IMR-90 (cell line): ENCODE results near the gene BPTF. TPM values are rescaled to one million over a fixed set of nuclear protein-coding genes. Genes with fewer than 3 reads are reported as not detected.

Source experiments
- ATAC-seq: fragments of 200-7000 bp; cut with Tn5 transposase; 2 replicates; pipeline ENCODE4 v1.9.1; 2020; ENCODE audit warnings: low read depth, mild to moderate bottlenecking, moderate library complexity
- BruUV-seq: library from RNA; stranded (reverse); fragments of 400-500 nt; replicated peaks from 2 replicates; lab custom pipeline; 2021; lab: Mats Ljungman, UMichigan
- CTCF ChIA-PET: fragments of 300-600 bp; formaldehyde crosslinking; extraction: SDS; loops from one replicate; lab custom pipeline; 2021; ENCODE audit warnings: antibody characterized with exemption; lab: Yijun Ruan, JAX
- POLR2A ChIA-PET: fragments of 300-600 bp; sonication (Branson Sonifier 250); formaldehyde crosslinking; loops from one replicate; lab custom pipeline; 2022; ENCODE audit warnings: antibody characterized with exemption; ENCODE audit not compliant: unreplicated experiment; lab: Charles Lee
- DNase-seq: peaks from one replicate; pipeline ENCODE4 v3.0.0; 2013
- H2AFZ ChIP-seq: replicated peaks from 2 replicates; pipeline ENCODE3; 2013; ENCODE audit warnings: low read length, mild to moderate bottlenecking; ENCODE audit not compliant: poor library complexity
- H2AK5ac ChIP-seq: 2 replicates; pipeline ENCODE4 v1.6.1; 2013; ENCODE audit warnings: low read depth, low read length, inconsistent platforms
- H2AK9ac ChIP-seq: replicated peaks from 2 replicates; pipeline ENCODE3; 2013; ENCODE audit warnings: mild to moderate bottlenecking, low read depth, low read length, moderate library complexity; ENCODE audit not compliant: poor library complexity
- H2BK120ac ChIP-seq: 2 replicates; pipeline ENCODE4 v1.6.1; 2013; ENCODE audit warnings: low read depth, low read length, inconsistent platforms
- H2BK15ac ChIP-seq: 3 replicates; pipeline ENCODE4 v1.6.1; 2013; ENCODE audit warnings: low read depth, low read length, inconsistent platforms
- H2BK20ac ChIP-seq: 2 replicates; pipeline ENCODE4 v1.6.1; 2013; ENCODE audit warnings: low read depth, mild to moderate bottlenecking, inconsistent platforms, low read length, moderate library complexity
- H2BK5ac ChIP-seq: 2 replicates; pipeline ENCODE4 v1.6.1; 2013; ENCODE audit warnings: mild to moderate bottlenecking, low read depth, low read length, inconsistent platforms; ENCODE audit not compliant: poor library complexity, severe bottlenecking
- H3K14ac ChIP-seq: replicated peaks from 2 replicates; pipeline ENCODE4 v1.6.1; 2013; ENCODE audit warnings: low read depth, low read length, inconsistent platforms
- H3K18ac ChIP-seq: 2 replicates; pipeline ENCODE4 v1.6.1; 2013; ENCODE audit warnings: low read depth, low read length, control low read depth
- H3K23ac ChIP-seq: 2 replicates; pipeline ENCODE4 v1.6.1; 2013; ENCODE audit warnings: low read depth, low read length, inconsistent platforms
- H3K27ac ChIP-seq: 2 replicates; pipeline ENCODE4 v1.5.1; 2013; ENCODE audit warnings: mild to moderate bottlenecking, control low read depth, low read length; ENCODE audit not compliant: insufficient read depth
- H3K27me3 ChIP-seq: 2 replicates; pipeline ENCODE4 v1.6.1; 2013; ENCODE audit warnings: low read length; ENCODE audit not compliant: control insufficient read depth, insufficient read depth
- H3K36me3 ChIP-seq: 2 replicates; pipeline ENCODE4 v1.6.1; 2013; ENCODE audit warnings: low read length, mixed read lengths; ENCODE audit not compliant: control insufficient read depth, insufficient read depth
- H3K4ac ChIP-seq: 2 replicates; pipeline ENCODE4 v1.6.1; 2013; ENCODE audit warnings: low read depth, low read length, inconsistent platforms
- H3K4me1 ChIP-seq: 2 replicates; pipeline ENCODE4 v1.6.1; 2013; ENCODE audit warnings: low read length, mixed read lengths; ENCODE audit not compliant: control insufficient read depth, insufficient read depth
- H3K4me2 ChIP-seq: 2 replicates; pipeline ENCODE4 v1.6.1; 2013; ENCODE audit warnings: low read depth, mild to moderate bottlenecking, control low read depth, low read length, moderate library complexity
- H3K4me3 ChIP-seq: 2 replicates; pipeline ENCODE4 v1.5.1; 2013; ENCODE audit warnings: low read depth, mild to moderate bottlenecking, control low read depth, low read length, moderate library complexity; ENCODE audit not compliant: insufficient read depth
- H3K56ac ChIP-seq: 2 replicates; pipeline ENCODE4 v1.6.1; 2013; ENCODE audit warnings: low read length, inconsistent platforms; ENCODE audit not compliant: insufficient read depth; ENCODE audit errors: extremely low read depth
- H3K79me1 ChIP-seq, 2 experiments: 2 replicates each; pipeline ENCODE4 v1.6.1; 2013; ENCODE audit warnings: low read length in 2 of 2, inconsistent platforms in 1 of 2, low read depth in 1 of 2
- H3K9ac ChIP-seq: 2 replicates; pipeline ENCODE4 v1.6.1; 2013; ENCODE audit warnings: low read depth, low read length, control low read depth
- H3K9me1 ChIP-seq: 2 replicates; pipeline ENCODE4 v1.6.1; 2013; ENCODE audit warnings: low read length, inconsistent platforms; ENCODE audit not compliant: insufficient read depth
- H3K9me3 ChIP-seq: 2 replicates; pipeline ENCODE4 v1.6.1; 2013; ENCODE audit warnings: low read length; ENCODE audit not compliant: control insufficient read depth, insufficient read depth
- H4K20me1 ChIP-seq: 2 replicates; pipeline ENCODE4 v1.6.1; 2013; ENCODE audit warnings: low read length, inconsistent platforms; ENCODE audit not compliant: insufficient read depth
- H4K5ac ChIP-seq: 2 replicates; pipeline ENCODE4 v1.6.1; 2013; ENCODE audit warnings: mild to moderate bottlenecking, low read depth, low read length, control low read depth
- H4K8ac ChIP-seq, 2 experiments: 2 replicates each; pipeline ENCODE4 v1.6.1; 2013; ENCODE audit warnings: low read depth in 2 of 2, low read length in 2 of 2, control low read depth in 1 of 2, inconsistent platforms in 1 of 2
- H4K91ac ChIP-seq: 2 replicates; pipeline ENCODE4 v1.6.1; 2013; ENCODE audit warnings: low read depth, low read length, inconsistent platforms; ENCODE audit not compliant: insufficient read depth
- ELK1 ChIP-seq: fragments of 150-350 bp; IDR thresholded peaks from 2 replicates; pipeline ENCODE4 v1.6.1; 2016; ENCODE audit warnings: low read depth, mild to moderate bottlenecking, low read length, moderate library complexity, borderline replicate concordance
- NFE2L2 ChIP-seq: fragments of 150-350 bp; IDR thresholded peaks from 2 replicates; pipeline ENCODE4 v1.6.1; 2016; ENCODE audit warnings: low read depth, mild to moderate bottlenecking, low read length
- RCOR1 ChIP-seq: IDR thresholded peaks from 2 replicates; pipeline ENCODE4 v1.6.1; 2012; ENCODE audit warnings: mild to moderate bottlenecking, low read length, improper control_type of control experiment; ENCODE audit not compliant: insufficient replicate concordance
- RFX5 ChIP-seq: IDR thresholded peaks from 2 replicates; pipeline ENCODE4 v1.8.0; 2012; ENCODE audit warnings: low read depth, mild to moderate bottlenecking, low read length, moderate library complexity
- SMC3 ChIP-seq: fragments of 150-350 bp; IDR thresholded peaks from 2 replicates; pipeline ENCODE4 v1.6.1; 2016; ENCODE audit warnings: low read depth, mild to moderate bottlenecking, antibody characterized with exemption, low read length, moderate library complexity
- WGBS, 2 experiments: methylation state at CpG; one replicate each; pipeline versions ENCODE4 v1.1.5 to v1.1.7; 2013; ENCODE audit warnings: missing lambda C conversion rate in 2 of 2; ENCODE audit not compliant: insufficient read length in 1 of 2; ENCODE audit errors: extremely low coverage in 2 of 2; 5-methylcytosine and 5-hydroxymethylcytosine counted together
- dilution Hi-C: fragments of 300-500 bp; cut with HindIII; formaldehyde crosslinking; loops from one replicate; pipeline ENCODE4 v1.14.3; 2018; ENCODE audit warnings: low sequenced_read_pairs; ENCODE audit not compliant: unreplicated experiment
- in situ Hi-C: fragments of 300-500 bp; cut with MboI; formaldehyde crosslinking; loops from 3 replicates; pipeline ENCODE4 v1.14.3; 2019; ENCODE audit warnings: low sequenced_read_pairs, inconsistent platforms, mixed read lengths
- intact Hi-C: fragments of 100-400 bp; cut with micrococcal nuclease; formaldehyde crosslinking; loops from 2 replicates; pipeline ENCODE4 v1.10.0; 2022
- polyA plus RNA-seq, 3 experiments: library from polyadenylated mRNA; depleted of rRNA; stranded (reverse); fragments of >200 nt; gene quantifications; 2 replicates each; pipeline ENCODE4 v1.2.3, GENCODE V29; 2012; ENCODE audit warnings: low replicate concordance in 1 of 3
- total RNA-seq: library from RNA; depleted of rRNA; stranded (reverse); fragments of >200 nt; gene quantifications from 2 replicates; pipeline ENCODE4 v1.2.3, GENCODE V29; 2012

BPTF gene
- total and polyA plus RNA-seq, 2 of the 4 experiments (the other 2 are of a cell fraction) = 32.3 to 35.7 TPM

DNA sequence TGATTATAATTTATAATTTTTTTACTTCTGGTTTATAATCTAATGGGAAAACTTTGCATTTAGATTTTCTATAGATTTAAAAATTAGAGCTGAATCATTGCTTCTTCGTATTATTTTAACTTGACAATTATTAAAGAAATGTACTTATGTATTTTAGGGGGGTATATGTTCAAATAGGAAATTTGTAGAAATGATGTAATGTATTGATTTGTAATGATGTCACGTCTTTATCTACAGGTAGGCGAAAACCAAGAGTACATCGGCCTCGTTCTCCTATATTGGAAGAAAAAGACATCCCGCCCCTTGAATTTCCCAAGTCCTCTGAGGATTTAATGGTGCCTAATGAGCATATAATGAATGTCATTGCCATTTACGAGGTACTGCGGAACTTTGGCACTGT is 28.4 kb downstream of the BPTF start:
- DNase-seq (no peak), ATAC-seq (no peak)
- intact Hi-C loops = no loop called here
- Histone ChIP-seq H2AK5ac (no peak overlapping the region), H3K23ac (no peak overlapping the region), H3K4me1 (peaks cover 2% of the 10 kb centered on the region), H3K9me1 (peaks cover 7% of the 10 kb centered on the region; the same call in 1 of the 2 replicates), H3K27ac (no peak overlapping the region), H4K8ac (no peak overlapping the region), H3K4me3 (no peak overlapping the region), H2BK120ac (no peak overlapping the region), H2BK20ac (no peak overlapping the region), H3K9ac (no peak overlapping the region), H3K27me3 (no peaks in the 10 kb centered on the region), H3K79me1 (peaks cover 11 to 56% of the 10 kb centered on the region in 2 experiments; a peak in 3 of 4 replicates), H3K56ac (no peak overlapping the region; the same call in 1 of the 2 replicates), H3K9me3 (no peaks in the 10 kb centered on the region), H4K5ac (no peak overlapping the region), H3K4me2 (no peak overlapping the region), H2AK9ac (no peak overlapping the region), H3K4ac (no peak overlapping the region), H2AFZ (no peak overlapping the region), H2BK15ac (no peak overlapping the region), H2BK5ac (no peak overlapping the region), H4K20me1 (peaks cover 56% of the 10 kb centered on the region), H3K18ac (no peak overlapping the region), H3K36me3 (peaks cover 12% of the 10 kb centered on the region), H4K91ac (no peak overlapping the region), H3K14ac (no peak overlapping the region)
- BruUV-seq = no TSS peak
- in situ Hi-C loops = no loop called here
- CTCF ChIA-PET = interaction anchor here (0.7 kb wide), 1 partner anchor 612 kb away, joined by 3 read pairs; no protein-coding TSS in a partner anchor
- WGBS, 2 experiments = 95% methylated on average over 4 of the region's 8 CpGs; no CpG with 5 or more reads in 1 of the 2 experiments
- TF ChIP-seq RFX5 (no peak), ELK1 (no peak), SMC3 (no peak), RCOR1 (no peak), NFE2L2 (no peak)
- dilution Hi-C loops = no loop called here
- POLR2A ChIA-PET = no interaction called here
